K562 (cell line): ENCODE data around the gene IGF1R.

ENCODE experiments used
- SRF ChIP-seq, 2 experiments: fragments of 250-450, 450-650 bp in 1 of 2; sonication (Bioruptor Pico) in 1 of 2; sonication (generic) in 1 of 2; formaldehyde crosslinking; IDR thresholded peaks; 2 replicates each; pipeline versions ENCODE4 v1.5.0 to v1.5.1; 2020 to 2022; ENCODE audit warnings: mild to moderate bottlenecking in 1 of 2, missing genetic modification reagents in 1 of 2
- SRSF1 ChIP-seq: fragments of 200-400 bp; formaldehyde crosslinking; IDR thresholded peaks from 2 replicates; pipeline ENCODE4 v1.6.1; 2017; ENCODE audit warnings: mild to moderate bottlenecking, low read depth, low read length, moderate library complexity

DNA sequence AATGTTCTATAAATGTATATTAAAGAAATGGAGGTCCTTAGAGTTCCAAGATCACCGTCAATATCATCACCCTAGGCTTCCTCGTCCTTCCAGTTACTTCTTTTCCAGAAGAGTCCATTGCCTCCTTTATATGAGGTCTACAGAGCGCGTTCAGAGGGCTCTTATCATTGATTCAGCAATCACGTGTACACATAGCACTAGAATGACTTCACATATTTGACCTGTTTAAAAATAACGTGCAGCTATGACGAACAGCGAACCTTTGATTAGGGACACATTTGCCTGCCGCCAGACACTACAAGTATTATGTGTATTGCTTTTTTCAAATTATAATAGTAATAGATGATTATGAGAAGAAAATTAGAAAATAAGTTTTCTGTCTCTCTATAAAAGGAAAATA lies 26.0 kb downstream of the IGF1R start:
- TF ChIP-seq SRF (CRISPR knock-in tag; IDR thresholded peaks at IDR 0.05): no peak
- no peak for TF ChIP-seq SRSF1
